ENCODE results near the gene SERINC5.

DNA sequence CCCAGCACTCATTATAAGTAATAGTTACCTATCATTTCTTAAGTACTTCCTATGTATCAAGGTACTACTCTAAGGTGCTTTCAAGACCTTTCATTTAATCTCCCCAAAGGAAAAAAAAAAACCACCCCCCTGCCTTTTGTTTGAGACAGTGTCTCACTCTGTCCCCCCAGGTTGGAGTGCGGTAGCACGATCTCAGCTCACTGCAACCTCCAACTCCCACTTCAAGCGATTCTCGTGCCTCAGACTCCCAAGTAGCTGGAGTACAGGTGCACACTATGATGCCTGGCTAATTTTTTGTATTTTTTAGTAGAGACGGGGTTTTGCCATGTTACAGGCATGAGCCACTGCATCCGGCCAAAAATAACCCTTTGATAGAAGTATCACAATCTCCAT is 29.9 kb downstream of the SERINC5 start:
- no peak for TF ChIP-seq RAD21 (IDR thresholded peaks at IDR 0.05; ENCODE audit: low read length)
- TF ChIP-seq RCOR1 (IDR thresholded peaks at IDR 0.05; ENCODE audit: insufficient replicate concordance, low read length): no peak
- no peak for TF ChIP-seq BHLHE40 (IDR thresholded peaks at IDR 0.05; ENCODE audit: low read depth, low read length)
- TF ChIP-seq, protein P1, sequence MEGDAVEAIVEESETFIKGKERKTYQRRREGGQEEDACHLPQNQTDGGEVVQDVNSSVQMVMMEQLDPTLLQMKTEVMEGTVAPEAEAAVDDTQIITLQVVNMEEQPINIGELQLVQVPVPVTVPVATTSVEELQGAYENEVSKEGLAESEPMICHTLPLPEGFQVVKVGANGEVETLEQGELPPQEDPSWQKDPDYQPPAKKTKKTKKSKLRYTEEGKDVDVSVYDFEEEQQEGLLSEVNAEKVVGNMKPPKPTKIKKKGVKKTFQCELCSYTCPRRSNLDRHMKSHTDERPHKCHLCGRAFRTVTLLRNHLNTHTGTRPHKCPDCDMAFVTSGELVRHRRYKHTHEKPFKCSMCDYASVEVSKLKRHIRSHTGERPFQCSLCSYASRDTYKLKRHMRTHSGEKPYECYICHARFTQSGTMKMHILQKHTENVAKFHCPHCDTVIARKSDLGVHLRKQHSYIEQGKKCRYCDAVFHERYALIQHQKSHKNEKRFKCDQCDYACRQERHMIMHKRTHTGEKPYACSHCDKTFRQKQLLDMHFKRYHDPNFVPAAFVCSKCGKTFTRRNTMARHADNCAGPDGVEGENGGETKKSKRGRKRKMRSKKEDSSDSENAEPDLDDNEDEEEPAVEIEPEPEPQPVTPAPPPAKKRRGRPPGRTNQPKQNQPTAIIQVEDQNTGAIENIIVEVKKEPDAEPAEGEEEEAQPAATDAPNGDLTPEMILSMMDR (conservative IDR thresholded peaks at IDR 0.05; ENCODE audit: low read depth, low read length): no peak
- TF ChIP-seq RFX5 (IDR thresholded peaks at IDR 0.05; ENCODE audit: low read depth, low read length): no peak
- no peak for TF ChIP-seq MAFK (IDR thresholded peaks at IDR 0.05; ENCODE audit: low read depth, low read length)
- TF ChIP-seq, protein P2, sequence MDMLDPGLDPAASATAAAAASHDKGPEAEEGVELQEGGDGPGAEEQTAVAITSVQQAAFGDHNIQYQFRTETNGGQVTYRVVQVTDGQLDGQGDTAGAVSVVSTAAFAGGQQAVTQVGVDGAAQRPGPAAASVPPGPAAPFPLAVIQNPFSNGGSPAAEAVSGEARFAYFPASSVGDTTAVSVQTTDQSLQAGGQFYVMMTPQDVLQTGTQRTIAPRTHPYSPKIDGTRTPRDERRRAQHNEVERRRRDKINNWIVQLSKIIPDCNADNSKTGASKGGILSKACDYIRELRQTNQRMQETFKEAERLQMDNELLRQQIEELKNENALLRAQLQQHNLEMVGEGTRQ (IDR thresholded peaks at IDR 0.05; ENCODE audit: low read depth, low read length): no peak
- TF ChIP-seq CEBPB (IDR thresholded peaks at IDR 0.05; ENCODE audit: low read depth, low read length): no peak
